ENCODE results near the gene UBXN11.

The UBXN11 gene

GRCh38 chr1:26353976-26354820 is 47.8 kb upstream of the UBXN11 start, which contains the start of gene CRYBG2:
Gene CRYBG2, minus strand, starts transcription at chr1:26354130. Its CDS starts 7,473 bp downstream, at chr1:26346657.
- Histone ChIP-seq H3K27me3 (ENCODE audit: low read length) (no peaks in the 10 kb centered on the region), H3F3A (ENCODE audit: insufficient read depth) (no peaks in the 10 kb centered on the region), H4K20me1 (ENCODE audit: low read depth, low read length) (no peaks in the 10 kb centered on the region), H3K9me3 (ENCODE audit: insufficient read depth, low read length) (no peaks in the 10 kb centered on the region), H3K4me3 (ENCODE audit: insufficient read depth, low read length, poor library complexity, severe bottlenecking) (no peak within 1 kb of the TSS), H3K79me2 (ENCODE audit: insufficient read depth, low read length) (no peaks in the 10 kb centered on the region), H3K9ac (ENCODE audit: low read length) (no peak within 1 kb of the TSS), H3K4me2 (ENCODE audit: low read depth, low read length, poor library complexity, severe bottlenecking) (no peak within 1 kb of the TSS), H3K36me3 (ENCODE audit: low read length) (no peaks in the 10 kb centered on the region), H3K9me2 (replicated peaks; ENCODE audit: insufficient read depth, low read length) (no peaks in the 10 kb centered on the region), H2AFZ (ENCODE audit: low read depth, low read length, severe bottlenecking) (no peak within 1 kb of the TSS), H3K27ac (ENCODE audit: low read depth, low read length) (no peak within 1 kb of the TSS)
- TF ChIP-seq EZH2phosphoT487 (conservative IDR thresholded peaks at IDR 0.05; ENCODE audit: low read length) (no peak), CTCF (IDR thresholded peaks at IDR 0.05; ENCODE audit: insufficient read depth, low read length, poor library complexity, severe bottlenecking) (no peak)

GRCh38 chr1:26353210-26353859 is 46.9 kb upstream of the UBXN11 start:
- H3F3A ChIP-seq (ENCODE audit: insufficient read depth): no peaks in the 10 kb centered on the region
- no peaks in the 10 kb centered on the region for H3K9me3 ChIP-seq (ENCODE audit: insufficient read depth, low read length)
- H4K20me1 ChIP-seq (ENCODE audit: low read depth, low read length): no peaks in the 10 kb centered on the region
- no peak for TF ChIP-seq EZH2phosphoT487 (conservative IDR thresholded peaks at IDR 0.05; ENCODE audit: low read length)
- TF ChIP-seq CTCF (IDR thresholded peaks at IDR 0.05; ENCODE audit: insufficient read depth, low read length, poor library complexity, severe bottlenecking): no peak
- H2AFZ ChIP-seq (ENCODE audit: low read depth, low read length, severe bottlenecking): no peak overlapping the region
- H3K9me2 ChIP-seq (replicated peaks; ENCODE audit: insufficient read depth, low read length): no peaks in the 10 kb centered on the region
- no peaks in the 10 kb centered on the region for H3K36me3 ChIP-seq (ENCODE audit: low read length)
- no peak overlapping the region for H3K4me3 ChIP-seq (ENCODE audit: insufficient read depth, low read length, poor library complexity, severe bottlenecking)
- no peaks in the 10 kb centered on the region for H3K79me2 ChIP-seq (ENCODE audit: insufficient read depth, low read length)
- no peak overlapping the region for H3K9ac ChIP-seq (ENCODE audit: low read length)
- H3K4me2 ChIP-seq (ENCODE audit: low read depth, low read length, poor library complexity, severe bottlenecking): no peak overlapping the region
- no peak overlapping the region for H3K27ac ChIP-seq (ENCODE audit: low read depth, low read length)
- no peaks in the 10 kb centered on the region for H3K27me3 ChIP-seq (ENCODE audit: low read length)

- H3K9me2 ChIP-seq (replicated peaks; ENCODE audit: insufficient read depth, low read length): no peaks in the 10 kb centered on the region
- no peak overlapping the region for H3K27ac ChIP-seq (ENCODE audit: low read depth, low read length)
- no peaks in the 10 kb centered on the region for H3K9me3 ChIP-seq (ENCODE audit: insufficient read depth, low read length)
- no peaks in the 10 kb centered on the region for H3K79me2 ChIP-seq (ENCODE audit: insufficient read depth, low read length)
- H3K27me3 ChIP-seq (ENCODE audit: low read length): no peaks in the 10 kb centered on the region
- no peaks in the 10 kb centered on the region for H3F3A ChIP-seq (ENCODE audit: insufficient read depth)
- TF ChIP-seq EZH2phosphoT487 (conservative IDR thresholded peaks at IDR 0.05; ENCODE audit: low read length) (no peak), CTCF (IDR thresholded peaks at IDR 0.05; ENCODE audit: insufficient read depth, low read length, poor library complexity, severe bottlenecking) (no peak)
- H3K4me3 ChIP-seq (ENCODE audit: insufficient read depth, low read length, poor library complexity, severe bottlenecking): no peak overlapping the region
- no peaks in the 10 kb centered on the region for H4K20me1 ChIP-seq (ENCODE audit: low read depth, low read length)
- no peak overlapping the region for H3K4me2 ChIP-seq (ENCODE audit: low read depth, low read length, poor library complexity, severe bottlenecking)
- H3K9ac ChIP-seq (ENCODE audit: low read length): no peak overlapping the region
- H3K36me3 ChIP-seq (ENCODE audit: low read length): no peaks in the 10 kb centered on the region
- no peak overlapping the region for H2AFZ ChIP-seq (ENCODE audit: low read depth, low read length, severe bottlenecking)
Measured at GRCh38 chr1:26352338-26352679, 45.9 kb upstream of the UBXN11 start.
